Gastroesophageal sphincter (tissue), 3 donors: ENCODE data around the gene TEN1.

Experiments
- CTCF ChIP-seq, 4 experiments: fragments of 200-600 bp in 2 of 4; fragments of 450-650 bp in 2 of 4; sonication (generic) in 1 of 4; IDR thresholded peaks; one replicate each; pipeline ENCODE4 v1.5.1; 2017 to 2019; ENCODE audit warnings: antibody characterized with exemption in 4 of 4, mild to moderate bottlenecking in 2 of 4, moderate library complexity in 2 of 4
- POLR2A ChIP-seq, 2 donors: fragments of 450-650 bp; IDR thresholded peaks; one replicate each; pipeline ENCODE4 v1.6.1; 2017; ENCODE audit warnings: antibody characterized with exemption in 2 of 2, mild to moderate bottlenecking in 2 of 2, moderate library complexity in 1 of 2
- POLR2AphosphoS5 ChIP-seq: sonication (generic); formaldehyde crosslinking; IDR thresholded peaks from one replicate; pipeline ENCODE4 v1.6.1; 2017; ENCODE audit warnings: antibody characterized with exemption

GRCh38 chr17:75975757-75976174 lies 3.3 kb upstream of the TEN1 start:
- TF ChIP-seq CTCF (IDR thresholded peaks at IDR 0.05), result no peak
- no peak for TF ChIP-seq POLR2A (IDR thresholded peaks at IDR 0.05)
- no peak for TF ChIP-seq POLR2AphosphoS5
